SU-DHL-6 (cell line): Measurements from ENCODE around the gene ZFX.
"Not testable (repeated sequence)": the region's sequence is repeated elsewhere in the genome, so short reads cannot be mapped to it uniquely, and the experiment has no call there.

Source experiments
- H2AFZ ChIP-seq: fragments of 200-600 bp; sonication (generic); 2 replicates; pipeline ENCODE4 v1.6.1; 2014; ENCODE audit warnings: low read depth, mild to moderate bottlenecking, moderate library complexity, mixed read lengths, antibody characterized with exemption, low read length; ENCODE audit not compliant: severe bottlenecking
- H3F3A ChIP-seq: fragments of 200-600 bp; shearing (Covaris generic); 2 replicates; pipeline ENCODE4 v1.6.0; 2016; ENCODE audit warnings: antibody characterized with exemption, mild to moderate bottlenecking; ENCODE audit not compliant: insufficient read depth
- H3K27ac ChIP-seq: fragments of 200-600 bp; sonication (generic); 2 replicates; pipeline ENCODE4 v1.5.1; 2016; ENCODE audit warnings: low read depth, mild to moderate bottlenecking, low read length, moderate library complexity, mixed read lengths
- H3K27me3 ChIP-seq: fragments of 200-600 bp; sonication (generic), shearing (Covaris generic); 2 replicates; pipeline ENCODE4 v1.6.0; 2014; ENCODE audit warnings: mild to moderate bottlenecking, low read length
- H3K36me3 ChIP-seq: fragments of 200-600 bp; sonication (generic); 2 replicates; pipeline ENCODE4 v1.6.1; 2014; ENCODE audit warnings: mild to moderate bottlenecking, low read length, mixed read lengths
- H3K4me2 ChIP-seq: fragments of 300-600, 200-600 bp; shearing (Covaris generic), sonication (generic); 2 replicates; pipeline ENCODE4 v1.6.0; 2014; ENCODE audit warnings: low read length, low read depth, mild to moderate bottlenecking; ENCODE audit not compliant: poor library complexity, severe bottlenecking
- H3K4me3 ChIP-seq: fragments of 200-600 bp; sonication (generic); 2 replicates; pipeline ENCODE4 v1.5.1; 2014; ENCODE audit warnings: antibody characterized with exemption, low read length, mild to moderate bottlenecking, mixed read lengths; ENCODE audit not compliant: insufficient read depth, poor library complexity, severe bottlenecking
- H3K79me2 ChIP-seq: fragments of 200-600 bp; sonication (generic); 2 replicates; pipeline ENCODE4 v1.6.1; 2014; ENCODE audit warnings: mild to moderate bottlenecking, low read length, moderate library complexity; ENCODE audit not compliant: insufficient read depth
- H3K9ac ChIP-seq: fragments of 200-600 bp; sonication (generic); 2 replicates; pipeline ENCODE4 v1.7.0; 2014; ENCODE audit warnings: mild to moderate bottlenecking, low read length
- H3K9me2 ChIP-seq: fragments of 200-600 bp; sonication (generic); replicated peaks from 2 replicates; pipeline ENCODE4 v1.6.1; 2014; ENCODE audit warnings: low read length; ENCODE audit not compliant: insufficient read depth
- H3K9me3 ChIP-seq: fragments of 200-600 bp; sonication (generic); 2 replicates; pipeline ENCODE4 v1.6.1; 2014; ENCODE audit warnings: low read length, mixed read lengths; ENCODE audit not compliant: insufficient read depth
- H4K20me1 ChIP-seq: fragments of 200-600 bp; sonication (generic); 2 replicates; pipeline ENCODE4 v1.6.1; 2014; ENCODE audit warnings: low read depth, mild to moderate bottlenecking, antibody characterized with exemption, low read length, moderate library complexity, mixed read lengths
- EZH2phosphoT487 ChIP-seq: fragments of 200-600 bp; sonication (generic), shearing (Covaris generic); conservative IDR thresholded peaks from 2 replicates; pipeline ENCODE4 v1.6.1; 2018; ENCODE audit warnings: mild to moderate bottlenecking, antibody characterized with exemption, low read length, moderate library complexity, mixed read lengths
- TF ChIP-seq, protein P1 (sequence below): fragments of 200-600 bp; sonication (generic); IDR thresholded peaks from one replicate; pipeline ENCODE4 v1.5.1; 2017; ENCODE audit warnings: antibody characterized with exemption, mild to moderate bottlenecking, low read length, moderate library complexity; ENCODE audit not compliant: insufficient read depth, poor library complexity, severe bottlenecking

Gene ZFX

DNA sequence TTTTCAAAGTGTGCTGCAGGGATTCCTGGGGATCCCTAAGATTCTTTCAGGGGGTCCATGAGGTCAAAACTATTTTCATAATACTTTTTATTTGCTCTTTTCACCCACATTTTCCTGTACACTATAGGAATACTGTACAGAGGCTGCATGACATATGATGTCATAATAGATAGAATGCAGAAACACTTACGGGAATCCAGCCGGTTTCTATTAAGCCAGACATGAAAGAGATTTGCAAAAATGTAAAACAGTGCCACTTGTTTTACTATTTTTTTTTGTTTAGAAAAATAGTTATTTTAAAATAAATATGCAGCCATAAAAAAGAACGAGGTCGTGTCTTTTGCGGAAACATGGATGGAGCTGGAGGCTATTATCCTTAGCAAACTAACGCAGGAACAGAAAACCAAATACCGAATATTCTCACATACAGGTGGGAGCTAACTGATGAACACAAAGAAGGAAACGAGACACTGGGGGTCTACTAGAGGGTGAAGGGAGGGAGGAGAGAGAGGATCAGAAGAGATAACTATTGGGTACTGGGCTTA lies 5.0 kb downstream of the ZFX start:
- no peak overlapping the region for H3K4me2 ChIP-seq
- H3K79me2 ChIP-seq, result peaks cover 92% of the 10 kb centered on the region
- no peak overlapping the region for H3K4me3 ChIP-seq

DNA sequence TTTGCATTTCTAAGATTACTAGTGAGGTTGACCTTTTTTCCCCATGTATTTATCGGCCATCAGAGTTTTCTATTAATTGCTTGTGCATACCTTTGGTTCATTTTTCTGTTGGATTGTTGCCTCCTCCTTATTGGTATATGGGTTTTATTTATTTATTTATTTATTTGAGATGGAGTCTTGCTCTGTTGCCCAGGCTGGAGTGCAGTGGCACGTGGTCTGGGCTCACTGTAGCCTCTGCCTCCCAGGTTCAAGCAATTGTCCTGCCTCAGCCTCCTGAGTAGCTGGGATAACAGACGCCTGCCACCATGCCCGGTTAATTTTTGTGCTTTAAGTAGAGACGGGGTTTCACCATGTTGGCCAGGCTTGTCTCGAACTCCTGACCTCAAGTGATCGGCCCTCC lies 6.2 kb downstream of the ZFX start:
- not testable (repeated sequence) for H3K27ac ChIP-seq, H4K20me1 ChIP-seq, H3K36me3 ChIP-seq, H3K9me3 ChIP-seq, H3K27me3 ChIP-seq, H3K9me2 ChIP-seq, H3K4me2 ChIP-seq, H3K4me3 ChIP-seq, H2AFZ ChIP-seq, H3K9ac ChIP-seq, H3F3A ChIP-seq
- H3K79me2 ChIP-seq, result peaks cover 99% of the 10 kb centered on the region

More for the DNA sequence above, 5.0 kb downstream of the ZFX start:
- H2AFZ ChIP-seq, result no peak overlapping the region
- H3K9ac ChIP-seq, result no peak overlapping the region
- H3K9me2 ChIP-seq, result no peaks in the 10 kb centered on the region
- peaks cover 3% of the 10 kb centered on the region; the same call in 1 of the 2 replicates for H3K36me3 ChIP-seq
- H3K9me3 ChIP-seq, result no peaks in the 10 kb centered on the region
- TF ChIP-seq, protein P1, sequence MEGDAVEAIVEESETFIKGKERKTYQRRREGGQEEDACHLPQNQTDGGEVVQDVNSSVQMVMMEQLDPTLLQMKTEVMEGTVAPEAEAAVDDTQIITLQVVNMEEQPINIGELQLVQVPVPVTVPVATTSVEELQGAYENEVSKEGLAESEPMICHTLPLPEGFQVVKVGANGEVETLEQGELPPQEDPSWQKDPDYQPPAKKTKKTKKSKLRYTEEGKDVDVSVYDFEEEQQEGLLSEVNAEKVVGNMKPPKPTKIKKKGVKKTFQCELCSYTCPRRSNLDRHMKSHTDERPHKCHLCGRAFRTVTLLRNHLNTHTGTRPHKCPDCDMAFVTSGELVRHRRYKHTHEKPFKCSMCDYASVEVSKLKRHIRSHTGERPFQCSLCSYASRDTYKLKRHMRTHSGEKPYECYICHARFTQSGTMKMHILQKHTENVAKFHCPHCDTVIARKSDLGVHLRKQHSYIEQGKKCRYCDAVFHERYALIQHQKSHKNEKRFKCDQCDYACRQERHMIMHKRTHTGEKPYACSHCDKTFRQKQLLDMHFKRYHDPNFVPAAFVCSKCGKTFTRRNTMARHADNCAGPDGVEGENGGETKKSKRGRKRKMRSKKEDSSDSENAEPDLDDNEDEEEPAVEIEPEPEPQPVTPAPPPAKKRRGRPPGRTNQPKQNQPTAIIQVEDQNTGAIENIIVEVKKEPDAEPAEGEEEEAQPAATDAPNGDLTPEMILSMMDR, result no peak
- no peak for TF ChIP-seq EZH2phosphoT487
- H3K27me3 ChIP-seq, result no peaks in the 10 kb centered on the region
- H3K27ac ChIP-seq, result no peak overlapping the region
- H3F3A ChIP-seq, result peaks cover 4% of the 10 kb centered on the region; the same call in 1 of the 2 replicates
- peaks cover 3% of the 10 kb centered on the region; the same call in 1 of the 2 replicates for H4K20me1 ChIP-seq

DNA sequence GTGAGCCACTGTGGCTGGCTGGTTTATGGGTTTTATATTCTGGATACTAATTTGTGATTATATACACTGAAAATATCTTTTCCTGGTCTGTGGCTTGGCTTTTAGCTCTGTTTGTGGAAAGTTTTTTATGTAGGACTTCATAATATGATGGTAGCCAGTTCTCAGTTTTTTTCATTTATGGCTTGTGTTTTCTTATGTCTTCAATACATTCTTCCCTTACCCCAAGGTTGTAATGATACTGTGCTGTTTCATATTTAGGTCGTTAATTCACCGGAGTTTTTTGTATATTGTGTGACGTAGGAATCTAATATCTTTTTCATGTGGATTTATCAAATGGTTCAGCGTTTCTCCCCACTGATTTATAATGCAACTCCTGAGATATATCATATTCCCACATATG lies 6.6 kb downstream of the ZFX start:
- 0 out of 2 replicates have a peak, but pooled peaks cover 3% of the 10 kb centered on the region for H4K20me1 ChIP-seq
- no peak overlapping the region for H3K4me2 ChIP-seq

DNA sequence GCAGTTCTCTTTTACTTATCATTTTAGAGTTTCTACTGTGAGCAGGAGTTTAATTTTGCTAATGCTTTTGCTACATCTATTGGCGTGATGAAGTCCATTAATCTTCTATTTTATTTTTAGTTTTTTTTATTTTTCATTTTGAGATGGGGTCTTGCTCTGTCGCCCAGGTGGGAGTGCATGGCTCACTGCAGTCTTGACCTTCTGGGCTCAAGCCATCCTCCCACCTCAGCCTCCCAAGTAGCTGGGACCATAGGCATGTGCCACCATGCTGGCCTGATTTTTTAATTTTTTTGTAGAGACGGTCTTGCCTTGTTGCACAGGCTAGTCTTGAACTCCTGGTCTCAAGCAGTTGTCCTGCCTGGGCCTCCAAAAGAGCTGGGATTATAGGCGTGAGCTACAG lies 9.4 kb downstream of the ZFX start:
- no peaks in the 10 kb centered on the region for H3K9me3 ChIP-seq
- H3K27ac ChIP-seq, result no peak overlapping the region
- peaks cover 3% of the 10 kb centered on the region; the same call in 1 of the 2 replicates for H3K36me3 ChIP-seq
- no peaks in the 10 kb centered on the region for H3K9me2 ChIP-seq
- TF ChIP-seq EZH2phosphoT487, result no peak
- TF ChIP-seq, protein P1, result no peak
- no peaks in the 10 kb centered on the region for H4K20me1 ChIP-seq
- no peak overlapping the region for H3K9ac ChIP-seq
- H3K4me2 ChIP-seq, result no peak overlapping the region
- no peak overlapping the region for H3K4me3 ChIP-seq
- peaks cover 97% of the 10 kb centered on the region for H3K79me2 ChIP-seq
- H2AFZ ChIP-seq, result no peak overlapping the region
- H3F3A ChIP-seq, result no peaks in the 10 kb centered on the region; the same call in 1 of the 2 replicates
- H3K27me3 ChIP-seq, result no peaks in the 10 kb centered on the region

More for the DNA sequence above, 6.6 kb downstream of the ZFX start:
- peaks cover 99% of the 10 kb centered on the region for H3K79me2 ChIP-seq
- H3K9me3 ChIP-seq, result no peaks in the 10 kb centered on the region
- no peaks in the 10 kb centered on the region for H3K9me2 ChIP-seq
- H2AFZ ChIP-seq, result no peak overlapping the region
- no peaks in the 10 kb centered on the region; the same call in 1 of the 2 replicates for H3F3A ChIP-seq
- H3K4me3 ChIP-seq, result no peak overlapping the region
- H3K27me3 ChIP-seq, result no peaks in the 10 kb centered on the region
- peaks cover 3% of the 10 kb centered on the region; the same call in 1 of the 2 replicates for H3K36me3 ChIP-seq
- TF ChIP-seq EZH2phosphoT487, result no peak
- TF ChIP-seq, protein P1, result no peak
- no peak overlapping the region for H3K27ac ChIP-seq
- H3K9ac ChIP-seq, result no peak overlapping the region
